SU-DHL-6 (cell line): ENCODE data around the gene CCDC17.

Experiments used
- H2AFZ ChIP-seq: fragments of 200-600 bp; sonication (generic); 2 replicates; pipeline ENCODE4 v1.6.1; 2014; ENCODE audit warnings: low read depth, mild to moderate bottlenecking, moderate library complexity, mixed read lengths, antibody characterized with exemption, low read length; ENCODE audit not compliant: severe bottlenecking
- H3F3A ChIP-seq: fragments of 200-600 bp; shearing (Covaris generic); 2 replicates; pipeline ENCODE4 v1.6.0; 2016; ENCODE audit warnings: antibody characterized with exemption, mild to moderate bottlenecking; ENCODE audit not compliant: insufficient read depth
- H3K27ac ChIP-seq: fragments of 200-600 bp; sonication (generic); 2 replicates; pipeline ENCODE4 v1.5.1; 2016; ENCODE audit warnings: low read depth, mild to moderate bottlenecking, low read length, moderate library complexity, mixed read lengths
- H3K27me3 ChIP-seq: fragments of 200-600 bp; sonication (generic), shearing (Covaris generic); 2 replicates; pipeline ENCODE4 v1.6.0; 2014; ENCODE audit warnings: mild to moderate bottlenecking, low read length
- H3K36me3 ChIP-seq: fragments of 200-600 bp; sonication (generic); 2 replicates; pipeline ENCODE4 v1.6.1; 2014; ENCODE audit warnings: mild to moderate bottlenecking, low read length, mixed read lengths
- H3K4me2 ChIP-seq: fragments of 300-600, 200-600 bp; shearing (Covaris generic), sonication (generic); 2 replicates; pipeline ENCODE4 v1.6.0; 2014; ENCODE audit warnings: low read length, low read depth, mild to moderate bottlenecking; ENCODE audit not compliant: poor library complexity, severe bottlenecking
- H3K4me3 ChIP-seq: fragments of 200-600 bp; sonication (generic); 2 replicates; pipeline ENCODE4 v1.5.1; 2014; ENCODE audit warnings: antibody characterized with exemption, low read length, mild to moderate bottlenecking, mixed read lengths; ENCODE audit not compliant: insufficient read depth, poor library complexity, severe bottlenecking
- H3K79me2 ChIP-seq: fragments of 200-600 bp; sonication (generic); 2 replicates; pipeline ENCODE4 v1.6.1; 2014; ENCODE audit warnings: mild to moderate bottlenecking, low read length, moderate library complexity; ENCODE audit not compliant: insufficient read depth
- H3K9ac ChIP-seq: fragments of 200-600 bp; sonication (generic); 2 replicates; pipeline ENCODE4 v1.7.0; 2014; ENCODE audit warnings: mild to moderate bottlenecking, low read length
- H3K9me2 ChIP-seq: fragments of 200-600 bp; sonication (generic); replicated peaks from 2 replicates; pipeline ENCODE4 v1.6.1; 2014; ENCODE audit warnings: low read length; ENCODE audit not compliant: insufficient read depth
- H3K9me3 ChIP-seq: fragments of 200-600 bp; sonication (generic); 2 replicates; pipeline ENCODE4 v1.6.1; 2014; ENCODE audit warnings: low read length, mixed read lengths; ENCODE audit not compliant: insufficient read depth
- H4K20me1 ChIP-seq: fragments of 200-600 bp; sonication (generic); 2 replicates; pipeline ENCODE4 v1.6.1; 2014; ENCODE audit warnings: low read depth, mild to moderate bottlenecking, antibody characterized with exemption, low read length, moderate library complexity, mixed read lengths
- CTCF ChIP-seq: fragments of 200-600 bp; sonication (generic); IDR thresholded peaks from one replicate; pipeline ENCODE4 v1.5.1; 2017; ENCODE audit warnings: antibody characterized with exemption, mild to moderate bottlenecking, low read length, moderate library complexity; ENCODE audit not compliant: insufficient read depth, poor library complexity, severe bottlenecking
- EZH2phosphoT487 ChIP-seq: fragments of 200-600 bp; sonication (generic), shearing (Covaris generic); conservative IDR thresholded peaks from 2 replicates; pipeline ENCODE4 v1.6.1; 2018; ENCODE audit warnings: mild to moderate bottlenecking, antibody characterized with exemption, low read length, moderate library complexity, mixed read lengths

The CCDC17 gene

GRCh38 chr1:45594412-45594811, 29.4 kb downstream of the CCDC17 start:
- H2AFZ ChIP-seq: no peak overlapping the region

DNA sequence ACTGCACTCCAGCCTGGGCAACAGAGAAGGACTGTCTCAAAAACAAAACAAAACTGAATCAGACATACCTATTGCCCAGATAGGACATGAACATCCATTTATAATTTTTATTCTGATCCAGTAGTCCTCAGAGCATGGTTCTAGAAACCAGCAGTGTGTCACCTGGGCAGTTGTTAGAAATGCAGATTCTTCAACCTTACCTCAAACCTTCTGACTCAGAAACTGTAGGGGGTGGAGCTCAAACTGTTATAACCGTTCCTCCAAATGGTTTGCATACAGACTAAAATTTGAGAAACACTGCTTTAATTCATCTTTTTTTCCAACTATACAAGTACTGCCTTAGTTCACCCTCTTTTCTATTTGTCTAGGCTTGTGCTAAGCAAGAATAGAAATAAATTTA, 34.0 kb downstream of the CCDC17 start:
- 0 out of 2 replicates have a peak, but pooled peaks cover 5% of the 10 kb centered on the region for H3F3A ChIP-seq
- no peak overlapping the region for H3K4me3 ChIP-seq
- H2AFZ ChIP-seq: no peak overlapping the region
- no peaks in the 10 kb centered on the region for H3K27me3 ChIP-seq
- H3K9ac ChIP-seq: no peak overlapping the region
- H3K79me2 ChIP-seq: peaks cover 100% of the 10 kb centered on the region
- H3K9me2 ChIP-seq: no peaks in the 10 kb centered on the region
- no peak overlapping the region for H3K4me2 ChIP-seq
- TF ChIP-seq CTCF (no peak), EZH2phosphoT487 (no peak)
- H4K20me1 ChIP-seq: peaks cover 40% of the 10 kb centered on the region
- H3K27ac ChIP-seq: no peak overlapping the region
- H3K36me3 ChIP-seq: peaks cover 15% of the 10 kb centered on the region; the same call in 1 of the 2 replicates
- no peaks in the 10 kb centered on the region for H3K9me3 ChIP-seq

More at GRCh38 chr1:45594412-45594811, 29.4 kb downstream of the CCDC17 start:
- Histone ChIP-seq H3K4me2 (no peak overlapping the region), H3F3A (peaks cover 17% of the 10 kb centered on the region), H4K20me1 (peaks cover 46% of the 10 kb centered on the region), H3K9me3 (no peaks in the 10 kb centered on the region), H3K79me2 (peaks cover 99% of the 10 kb centered on the region), H3K36me3 (peaks cover 39% of the 10 kb centered on the region), H3K27me3 (no peaks in the 10 kb centered on the region), H3K9me2 (no peaks in the 10 kb centered on the region), H3K9ac (no peak overlapping the region), H3K27ac (no peak overlapping the region), H3K4me3 (no peak overlapping the region)
- TF ChIP-seq EZH2phosphoT487 (no peak), CTCF (no peak)

GRCh38 chr1:45586769-45587168, 37.1 kb downstream of the CCDC17 start:
- H3K4me3 ChIP-seq: peak overlapping the region; percentile 81
- peak overlapping the region; percentile 87 for H3K4me2 ChIP-seq
- no peaks in the 10 kb centered on the region for H3K27me3 ChIP-seq
- H3K79me2 ChIP-seq: peaks cover 79% of the 10 kb centered on the region
- no peaks in the 10 kb centered on the region for H3K9me2 ChIP-seq
- H4K20me1 ChIP-seq: peaks cover 37% of the 10 kb centered on the region
- 0 out of 2 replicates have a peak, but pooled peaks cover 5% of the 10 kb centered on the region for H3K36me3 ChIP-seq
- H3F3A ChIP-seq: peaks cover 6% of the 10 kb centered on the region
- no peak overlapping the region for H3K27ac ChIP-seq
- H2AFZ ChIP-seq: no peak overlapping the region
- H3K9me3 ChIP-seq: no peaks in the 10 kb centered on the region
- TF ChIP-seq EZH2phosphoT487 (no peak), CTCF (no peak)
- H3K9ac ChIP-seq: peak overlapping the region; percentile 96; the same call in 1 of the 2 replicates
